ENCODE data around the gene SP6. TPM values are rescaled to one million over a fixed set of nuclear protein-coding genes. Genes with fewer than 3 reads are reported as not detected.

SP6 gene
- total and polyA plus RNA-seq, 2 donors, result 0.28 to 4.6 TPM

- peak in 2 of 9 donors; percentile 39 to 54 for DNase-seq (ENCODE audit: low read depth in 6 of 9, low spot score in 9 of 9)
- Histone ChIP-seq H3K4me3 (ENCODE audit: low read length in 2 of 2) (no peak overlapping the region), H3K27me3 (ENCODE audit: control insufficient read depth in 2 of 2, insufficient read depth in 1 of 2, low read length in 1 of 2) (peaks cover under 1 to 26% of the 10 kb centered on the region in 2 donors), H3K36me3 (ENCODE audit: control insufficient read depth in 2 of 2, insufficient read depth in 2 of 2, low read length in 1 of 2) (no peaks in the 10 kb centered on the region), H3K9me3 (ENCODE audit: control insufficient read depth in 2 of 2, insufficient read depth in 1 of 2, low read length in 1 of 2) (no peaks in the 10 kb centered on the region), H3K4me1 (ENCODE audit: control insufficient read depth in 2 of 2, insufficient read depth in 2 of 2, low read length in 2 of 2) (peaks cover 3 to 42% of the 10 kb centered on the region in 2 donors), H3K27ac (ENCODE audit: low read depth in 1 of 2, low read length in 1 of 2) (no peak overlapping the region)
- 58% methylated on average over 7 of the region's 7 CpGs for WGBS
Measured at GRCh38 chr17:47864791-47865216, 13.8 kb upstream of the SP6 start.

GRCh38 chr17:47862621-47863440 is 11.9 kb upstream of the SP6 start:
- Histone ChIP-seq H3K9me3 (ENCODE audit: control insufficient read depth in 2 of 2, insufficient read depth in 1 of 2, low read length in 1 of 2) (no peaks in the 10 kb centered on the region), H3K27ac (ENCODE audit: low read depth in 1 of 2, low read length in 1 of 2) (no peak overlapping the region), H3K36me3 (ENCODE audit: control insufficient read depth in 2 of 2, insufficient read depth in 2 of 2, low read length in 1 of 2) (no peaks in the 10 kb centered on the region), H3K4me1 (ENCODE audit: control insufficient read depth in 2 of 2, insufficient read depth in 2 of 2, low read length in 2 of 2) (peaks cover 3 to 42% of the 10 kb centered on the region in 2 donors), H3K27me3 (ENCODE audit: control insufficient read depth in 2 of 2, insufficient read depth in 1 of 2, low read length in 1 of 2) (peaks cover 5 to 25% of the 10 kb centered on the region in 2 donors), H3K4me3 (ENCODE audit: low read length in 2 of 2) (no peak overlapping the region)
- no peak for DNase-seq (ENCODE audit: low read depth in 6 of 9, low spot score in 9 of 9)
- 91% methylated on average over 7 of the region's 7 CpGs for WGBS

GRCh38 chr17:47860386-47860785 is 9.4 kb upstream of the SP6 start:
- Histone ChIP-seq H3K4me1 (ENCODE audit: control insufficient read depth in 2 of 2, insufficient read depth in 2 of 2, low read length in 2 of 2) (peaks cover 3 to 19% of the 10 kb centered on the region in 2 donors), H3K36me3 (ENCODE audit: control insufficient read depth in 2 of 2, insufficient read depth in 2 of 2, low read length in 1 of 2) (no peaks in the 10 kb centered on the region), H3K9me3 (ENCODE audit: control insufficient read depth in 2 of 2, insufficient read depth in 1 of 2, low read length in 1 of 2) (no peaks in the 10 kb centered on the region), H3K4me3 (ENCODE audit: low read length in 2 of 2) (no peak overlapping the region), H3K27me3 (ENCODE audit: control insufficient read depth in 2 of 2, insufficient read depth in 1 of 2, low read length in 1 of 2) (peaks cover 9 to 44% of the 10 kb centered on the region in 2 donors), H3K27ac (ENCODE audit: low read depth in 1 of 2, low read length in 1 of 2) (no peak overlapping the region)
- DNase-seq (ENCODE audit: low read depth in 6 of 9, low spot score in 9 of 9), result no peak
- 97% methylated on average over 5 of the region's 5 CpGs for WGBS

- H3K36me3 ChIP-seq (ENCODE audit: control insufficient read depth in 2 of 2, insufficient read depth in 2 of 2, low read length in 1 of 2), result no peaks in the 10 kb centered on the region
- peaks cover 0 to 5% of the 10 kb centered on the region in 2 donors for H3K4me1 ChIP-seq (ENCODE audit: control insufficient read depth in 2 of 2, insufficient read depth in 2 of 2, low read length in 2 of 2)
- peaks cover 31 to 69% of the 10 kb centered on the region in 2 donors for H3K27me3 ChIP-seq (ENCODE audit: control insufficient read depth in 2 of 2, insufficient read depth in 1 of 2, low read length in 1 of 2)
- no peak for DNase-seq (ENCODE audit: low read depth in 6 of 9, low spot score in 9 of 9)
- no peaks in the 10 kb centered on the region for H3K9me3 ChIP-seq (ENCODE audit: control insufficient read depth in 2 of 2, insufficient read depth in 1 of 2, low read length in 1 of 2)
- no peak overlapping the region for H3K4me3 ChIP-seq (ENCODE audit: low read length in 2 of 2)
- no peak overlapping the region for H3K27ac ChIP-seq (ENCODE audit: low read depth in 1 of 2, low read length in 1 of 2)
- WGBS, result 59% methylated on average over 16 of the region's 16 CpGs
Measured at GRCh38 chr17:47857551-47858455, 6.8 kb upstream of the SP6 start.

- Histone ChIP-seq H3K27ac (ENCODE audit: low read depth in 1 of 2, low read length in 1 of 2) (no peak overlapping the region), H3K4me1 (ENCODE audit: control insufficient read depth in 2 of 2, insufficient read depth in 2 of 2, low read length in 2 of 2) (peaks cover 0 to 7% of the 10 kb centered on the region in 2 donors), H3K4me3 (ENCODE audit: low read length in 2 of 2) (no peak overlapping the region), H3K9me3 (ENCODE audit: control insufficient read depth in 2 of 2, insufficient read depth in 1 of 2, low read length in 1 of 2) (no peaks in the 10 kb centered on the region), H3K36me3 (ENCODE audit: control insufficient read depth in 2 of 2, insufficient read depth in 2 of 2, low read length in 1 of 2) (no peaks in the 10 kb centered on the region), H3K27me3 (ENCODE audit: control insufficient read depth in 2 of 2, insufficient read depth in 1 of 2, low read length in 1 of 2) (peaks cover 41 to 79% of the 10 kb centered on the region in 2 donors)
- no peak for DNase-seq (ENCODE audit: low read depth in 6 of 9, low spot score in 9 of 9)
Measured at GRCh38 chr17:47856830-47857229, 5.9 kb upstream of the SP6 start.

GRCh38 chr17:47855737-47856136 is 4.8 kb upstream of the SP6 start:
- no peak overlapping the region for H3K4me3 ChIP-seq (ENCODE audit: low read length in 2 of 2)
- 65% methylated on average over 3 of the region's 3 CpGs for WGBS
- peaks cover 52 to 87% of the 10 kb centered on the region in 2 donors for H3K27me3 ChIP-seq (ENCODE audit: control insufficient read depth in 2 of 2, insufficient read depth in 1 of 2, low read length in 1 of 2)
- peaks cover 0 to 2% of the 10 kb centered on the region in 2 donors for H3K9me3 ChIP-seq (ENCODE audit: control insufficient read depth in 2 of 2, insufficient read depth in 1 of 2, low read length in 1 of 2)
- no peak for DNase-seq (ENCODE audit: low read depth in 6 of 9, low spot score in 9 of 9)
- no peaks in the 10 kb centered on the region for H3K36me3 ChIP-seq (ENCODE audit: control insufficient read depth in 2 of 2, insufficient read depth in 2 of 2, low read length in 1 of 2)
- H3K27ac ChIP-seq (ENCODE audit: low read depth in 1 of 2, low read length in 1 of 2), result no peak overlapping the region
- H3K4me1 ChIP-seq (ENCODE audit: control insufficient read depth in 2 of 2, insufficient read depth in 2 of 2, low read length in 2 of 2), result peaks cover 0 to 14% of the 10 kb centered on the region in 2 donors

GRCh38 chr17:47853616-47854015 is 2.7 kb upstream of the SP6 start:
- H3K36me3 ChIP-seq (ENCODE audit: control insufficient read depth in 2 of 2, insufficient read depth in 2 of 2, low read length in 1 of 2), result no peaks in the 10 kb centered on the region
- H3K27me3 ChIP-seq (ENCODE audit: control insufficient read depth in 2 of 2, insufficient read depth in 1 of 2, low read length in 1 of 2), result peaks cover 69 to 96% of the 10 kb centered on the region in 2 donors
- H3K4me3 ChIP-seq (ENCODE audit: low read length in 2 of 2), result no peak overlapping the region
- no peak for DNase-seq (ENCODE audit: low read depth in 6 of 9, low spot score in 9 of 9)
- no peak overlapping the region for H3K27ac ChIP-seq (ENCODE audit: low read depth in 1 of 2, low read length in 1 of 2)
- WGBS, result 60% methylated on average over 5 of the region's 5 CpGs
- peaks cover 0 to 10% of the 10 kb centered on the region in 2 donors for H3K9me3 ChIP-seq (ENCODE audit: control insufficient read depth in 2 of 2, insufficient read depth in 1 of 2, low read length in 1 of 2)
- H3K4me1 ChIP-seq (ENCODE audit: control insufficient read depth in 2 of 2, insufficient read depth in 2 of 2, low read length in 2 of 2), result peaks cover 2 to 18% of the 10 kb centered on the region in 2 donors

- 21% methylated on average over 32 of the region's 32 CpGs for WGBS
Measured at GRCh38 chr17:47852113-47852949, 1.4 kb upstream of the SP6 start.

More at GRCh38 chr17:47852113-47852949, 1.4 kb upstream of the SP6 start:
- H3K36me3 ChIP-seq (ENCODE audit: control insufficient read depth in 2 of 2, insufficient read depth in 2 of 2, low read length in 1 of 2), result no peaks in the 10 kb centered on the region
- H3K4me3 ChIP-seq (ENCODE audit: low read length in 2 of 2), result no peak overlapping the region
- peaks cover 0 to 18% of the 10 kb centered on the region in 2 donors for H3K9me3 ChIP-seq (ENCODE audit: control insufficient read depth in 2 of 2, insufficient read depth in 1 of 2, low read length in 1 of 2)
- DNase-seq (ENCODE audit: low read depth in 6 of 9, low spot score in 9 of 9), result no peak
- peaks cover 2 to 24% of the 10 kb centered on the region in 2 donors for H3K4me1 ChIP-seq (ENCODE audit: control insufficient read depth in 2 of 2, insufficient read depth in 2 of 2, low read length in 2 of 2)
- H3K27ac ChIP-seq (ENCODE audit: low read depth in 1 of 2, low read length in 1 of 2), result no peak overlapping the region
- peaks cover 78 to 100% of the 10 kb centered on the region in 2 donors for H3K27me3 ChIP-seq (ENCODE audit: control insufficient read depth in 2 of 2, insufficient read depth in 1 of 2, low read length in 1 of 2)
